SH-SY5Y (cell line): ENCODE results near the gene PLA2G2E.

Experiments used
- GATA2 ChIP-seq: IDR thresholded peaks from 2 replicates; pipeline ENCODE4 v1.6.1; 2011; ENCODE audit warnings: mild to moderate bottlenecking, low read depth, low read length
- GATA3 ChIP-seq: IDR thresholded peaks from 2 replicates; pipeline ENCODE4 v1.6.1; 2011; ENCODE audit warnings: low read depth, mild to moderate bottlenecking, low read length, moderate library complexity

The PLA2G2E gene

GRCh38 chr1:19918057-19918456 is 5.4 kb downstream of the PLA2G2E start:
- TF ChIP-seq GATA2 (no peak), GATA3 (no peak)

DNA sequence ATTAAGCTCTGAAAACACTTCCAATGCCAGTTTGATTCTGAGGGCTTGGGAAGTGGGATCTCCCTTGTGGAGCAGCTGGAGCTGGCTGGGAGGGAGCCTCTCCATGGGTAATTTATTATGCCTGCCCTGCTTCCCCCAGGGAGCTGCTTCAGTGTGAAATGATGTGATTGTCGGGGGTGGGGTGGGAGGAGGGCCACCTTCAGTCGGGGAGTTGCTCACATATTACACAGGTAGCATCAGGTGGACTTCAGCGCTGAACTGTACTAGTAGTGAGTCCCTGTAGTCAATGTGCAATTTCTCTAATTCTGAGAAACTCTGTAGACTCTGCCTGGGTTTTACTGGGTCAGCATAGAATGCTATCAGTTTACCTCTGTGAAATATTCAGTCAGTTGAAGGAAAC is 12.8 kb downstream of the PLA2G2E start:
- TF ChIP-seq GATA2, result no peak
- no peak for TF ChIP-seq GATA3

- TF ChIP-seq GATA3 (no peak), GATA2 (no peak)
Measured at GRCh38 chr1:19909971-19910370, 13.4 kb downstream of the PLA2G2E start.

DNA sequence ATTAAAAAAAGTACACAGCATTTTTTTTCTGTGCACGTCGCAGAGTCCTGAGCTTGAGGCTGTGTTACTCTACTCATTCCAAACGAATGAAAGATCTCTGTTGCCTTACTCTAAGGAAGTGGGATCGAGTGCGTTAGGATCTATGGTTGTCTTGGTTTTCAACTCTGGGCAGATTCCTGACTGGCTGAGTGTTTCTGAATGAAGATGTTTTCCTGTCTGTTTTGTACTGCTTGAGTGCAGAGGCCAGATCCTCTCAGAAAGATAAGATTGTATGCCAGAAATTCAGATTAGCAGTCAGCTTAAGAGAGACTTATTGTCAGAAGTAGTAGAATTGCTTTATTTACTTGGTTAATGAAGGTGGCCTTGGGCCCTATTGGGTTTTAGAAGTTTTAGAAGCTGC is 14.0 kb downstream of the PLA2G2E start:
- TF ChIP-seq GATA3, result no peak
- no peak for TF ChIP-seq GATA2

- TF ChIP-seq GATA3 (no peak), GATA2 (no peak)
Measured at GRCh38 chr1:19907456-19907855, 16.0 kb downstream of the PLA2G2E start.

- TF ChIP-seq GATA2, result no peak
- no peak for TF ChIP-seq GATA3
Measured at GRCh38 chr1:19903621-19904020, 19.8 kb downstream of the PLA2G2E start.

DNA sequence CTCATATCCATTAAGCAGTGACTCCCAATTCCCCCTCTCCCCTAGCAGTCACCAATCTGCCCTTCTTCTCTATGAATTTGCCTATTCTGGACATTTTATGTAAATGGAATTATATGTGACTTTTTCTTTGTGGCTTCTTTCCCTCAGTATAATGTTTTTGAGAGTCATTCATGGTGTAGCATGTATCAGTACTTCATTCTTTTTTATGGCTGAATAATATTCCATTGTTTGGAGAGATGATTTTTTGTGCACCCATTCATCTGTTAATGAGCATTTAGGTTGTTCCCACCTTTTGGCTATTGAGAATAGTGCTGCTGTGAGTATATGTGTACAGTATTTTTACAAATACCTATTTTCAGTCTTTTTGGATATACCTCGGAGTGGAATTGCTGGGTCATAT is 21.8 kb downstream of the PLA2G2E start:
- TF ChIP-seq GATA3, result no peak
- no peak for TF ChIP-seq GATA2

GRCh38 chr1:19894218-19894617 is 29.2 kb downstream of the PLA2G2E start:
- TF ChIP-seq GATA2 (no peak), GATA3 (no peak)

DNA sequence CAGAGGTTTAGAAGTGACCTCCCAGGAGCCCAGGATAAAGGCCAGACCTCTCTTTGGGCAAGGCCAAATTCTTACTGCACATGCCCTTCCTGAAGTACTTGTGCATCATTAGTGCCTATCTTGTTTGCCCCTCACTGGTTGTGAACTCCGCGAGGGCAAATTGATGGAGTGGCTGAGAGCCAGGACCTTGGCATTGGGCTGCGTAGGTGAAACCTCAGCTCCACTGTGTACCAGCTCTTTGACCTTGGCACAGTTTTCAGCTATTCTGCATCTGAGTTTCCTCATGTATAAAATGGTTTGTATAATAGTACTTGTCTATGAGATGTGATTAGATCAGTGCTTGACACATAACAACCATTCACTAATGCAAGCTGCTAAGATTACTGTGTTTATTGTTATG is 29.7 kb downstream of the PLA2G2E start:
- TF ChIP-seq GATA3 (no peak), GATA2 (no peak)

GRCh38 chr1:19892628-19893168 is 30.7 kb downstream of the PLA2G2E start:
- no peak for TF ChIP-seq GATA3

DNA sequence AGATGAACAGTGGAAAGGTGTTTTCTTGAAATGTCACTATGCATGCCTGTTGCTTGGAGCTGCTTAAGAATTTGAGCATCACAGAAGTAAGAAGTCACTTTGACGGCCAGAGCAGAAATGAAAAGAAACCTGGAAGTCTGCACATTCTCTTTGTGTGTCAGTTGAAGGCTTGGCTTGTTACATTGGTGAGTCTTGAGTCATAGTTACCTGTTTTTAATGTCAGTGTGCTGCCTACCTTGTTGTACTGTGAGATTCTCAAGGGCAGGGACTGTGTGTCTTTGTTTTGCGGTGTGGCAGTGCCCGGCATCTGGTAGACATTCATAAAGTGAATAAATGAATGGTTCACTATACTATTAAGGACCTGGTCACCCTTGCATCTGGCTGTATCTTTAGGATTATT is 31.3 kb downstream of the PLA2G2E start:
- TF ChIP-seq GATA2 (no peak), GATA3 (no peak)

DNA sequence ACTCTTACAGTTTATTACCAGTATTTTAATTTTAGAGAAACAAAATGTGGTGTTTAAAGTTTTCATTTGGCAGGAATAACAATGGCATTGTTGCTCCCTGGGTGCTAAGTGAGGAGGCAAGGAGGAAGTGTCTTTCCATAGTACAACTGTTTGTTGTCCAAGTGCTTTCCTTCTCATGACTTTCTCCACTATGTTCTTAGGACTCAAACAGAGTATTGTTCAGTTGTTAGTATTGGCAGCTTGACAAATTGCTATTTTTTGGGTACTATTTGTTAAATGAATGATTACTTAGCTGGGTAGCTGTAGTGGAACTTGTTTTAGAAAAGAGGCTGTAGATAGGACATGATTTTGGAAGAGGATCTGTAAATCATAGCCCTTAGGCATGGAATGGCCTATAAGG is 33.8 kb downstream of the PLA2G2E start:
- TF ChIP-seq GATA3, result no peak
- TF ChIP-seq GATA2, result no peak

DNA sequence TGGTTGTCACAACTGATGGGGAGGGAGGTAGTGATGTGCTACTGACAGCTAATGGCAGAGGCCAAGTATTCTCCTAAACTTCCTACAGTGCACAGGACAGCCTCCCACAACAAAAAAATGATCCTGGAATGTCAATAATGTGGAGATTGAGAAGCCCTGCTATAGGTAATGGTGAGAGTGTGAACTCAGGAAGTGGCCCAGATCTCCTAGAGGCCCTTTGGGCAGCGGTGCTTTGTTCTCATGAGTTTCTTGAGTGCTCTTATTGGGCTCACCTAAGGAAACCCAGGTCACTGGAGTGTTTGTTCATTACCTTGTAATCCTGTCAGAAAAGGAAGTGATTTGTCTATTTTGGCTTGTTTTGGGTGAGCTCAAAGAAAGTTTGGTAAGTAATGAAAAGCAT is 35.3 kb downstream of the PLA2G2E start:
- TF ChIP-seq GATA2, result no peak
- no peak for TF ChIP-seq GATA3

DNA sequence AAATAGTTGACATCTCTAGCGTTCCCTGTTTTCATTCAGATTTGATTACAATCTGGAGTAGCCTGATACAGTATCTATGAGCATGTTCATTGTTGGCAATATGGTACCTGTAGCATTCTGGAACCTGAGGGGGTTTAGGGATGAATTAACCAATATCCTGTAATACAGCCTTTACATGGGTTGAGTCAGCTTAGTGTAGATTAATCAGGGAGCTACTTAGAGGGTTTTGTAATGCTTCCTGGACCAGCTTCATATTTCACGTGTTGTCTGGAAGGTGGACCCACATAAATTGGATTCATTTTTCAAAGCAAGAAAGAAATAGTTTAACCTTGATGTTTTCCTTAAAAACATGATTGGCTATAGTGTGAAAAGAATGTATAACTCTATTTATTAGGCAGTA is 37.6 kb downstream of the PLA2G2E start:
- no peak for TF ChIP-seq GATA3
- TF ChIP-seq GATA2, result no peak

- no peak for TF ChIP-seq GATA2
- TF ChIP-seq GATA3, result no peak
Measured at GRCh38 chr1:19884312-19884711, 39.1 kb downstream of the PLA2G2E start.
